Stimulated activated naive CD8-positive, alpha-beta T cell treated with anti-CD3 and anti-CD28 coated beads, Interleukin-15, Interleukin-2, amounts not matched to agents 100 ng/mL and 50 ng/mL, for 24 hours (primary cell): ENCODE measurements around the gene MRC2.
A peak's percentile ranks its signal among the peaks of the same experiment; 100 is the strongest.

ENCODE experiments used
- H3K27ac Mint-ChIP-seq: one replicate; pipeline ENCODE4 v1.8.0; 2021; ENCODE audit warnings: mild to moderate bottlenecking, mixed read lengths
- H3K27me3 Mint-ChIP-seq: one replicate; pipeline ENCODE4 v1.8.0; 2021; ENCODE audit warnings: mixed read lengths
- H3K36me3 Mint-ChIP-seq: one replicate; pipeline ENCODE4 v1.8.0; 2021; ENCODE audit warnings: low read depth, mixed read lengths
- H3K4me1 Mint-ChIP-seq: one replicate; pipeline ENCODE4 v1.8.0; 2021; ENCODE audit warnings: low read depth, mixed read lengths
- H3K4me3 Mint-ChIP-seq: one replicate; pipeline ENCODE4 v1.8.0; 2021; ENCODE audit warnings: mild to moderate bottlenecking, mixed read lengths
- H3K9me3 Mint-ChIP-seq: one replicate; pipeline ENCODE4 v1.8.0; 2021; ENCODE audit warnings: mixed read lengths

MRC2 gene

GRCh38 chr17:62700964-62701705 is 73.7 kb downstream of the MRC2 start:
- Mint-ChIP-seq H3K27ac (no peak overlapping the region), H3K4me1 (peaks cover 17% of the 10 kb centered on the region), H3K9me3 (no peaks in the 10 kb centered on the region), H3K27me3 (peaks cover 14% of the 10 kb centered on the region), H3K36me3 (no peaks in the 10 kb centered on the region), H3K4me3 (no peak overlapping the region)

GRCh38 chr17:62701706-62702085 is 74.2 kb downstream of the MRC2 start:
- Mint-ChIP-seq H3K36me3 (no peaks in the 10 kb centered on the region), H3K4me3 (no peak overlapping the region), H3K4me1 (peaks cover 17% of the 10 kb centered on the region)

GRCh38 chr17:62702746-62703260 is 75.3 kb downstream of the MRC2 start:
- H3K4me3 Mint-ChIP-seq, result peak overlapping the region; percentile 58
- H3K9me3 Mint-ChIP-seq, result no peaks in the 10 kb centered on the region
- no peaks in the 10 kb centered on the region for H3K36me3 Mint-ChIP-seq
- no peak overlapping the region for H3K27ac Mint-ChIP-seq
- peaks cover 17% of the 10 kb centered on the region for H3K4me1 Mint-ChIP-seq
- peaks cover 27% of the 10 kb centered on the region for H3K27me3 Mint-ChIP-seq

More at GRCh38 chr17:62701706-62702085, 74.2 kb downstream of the MRC2 start:
- Mint-ChIP-seq H3K27ac (no peak overlapping the region), H3K9me3 (no peaks in the 10 kb centered on the region), H3K27me3 (peaks cover 19% of the 10 kb centered on the region)

- no peaks in the 10 kb centered on the region for H3K9me3 Mint-ChIP-seq
- H3K36me3 Mint-ChIP-seq, result no peaks in the 10 kb centered on the region
- no peak overlapping the region for H3K27ac Mint-ChIP-seq
- H3K4me1 Mint-ChIP-seq, result peaks cover 17% of the 10 kb centered on the region
- H3K4me3 Mint-ChIP-seq, result peak overlapping the region; percentile 58
- peaks cover 27% of the 10 kb centered on the region for H3K27me3 Mint-ChIP-seq
These were observed 75.8 kb downstream of the MRC2 start for GRCh38 chr17:62703261-62703775.

GRCh38 chr17:62703776-62704380 is 76.4 kb downstream of the MRC2 start:
- peaks cover 4% of the 10 kb centered on the region for H3K9me3 Mint-ChIP-seq
- peaks cover 17% of the 10 kb centered on the region for H3K4me1 Mint-ChIP-seq
- H3K4me3 Mint-ChIP-seq, result peak overlapping the region; percentile 58
- H3K27ac Mint-ChIP-seq, result no peak overlapping the region
- H3K27me3 Mint-ChIP-seq, result peaks cover 27% of the 10 kb centered on the region
- no peaks in the 10 kb centered on the region for H3K36me3 Mint-ChIP-seq

- H3K9me3 Mint-ChIP-seq, result peaks cover 5% of the 10 kb centered on the region
- H3K36me3 Mint-ChIP-seq, result no peaks in the 10 kb centered on the region
- peaks cover 17% of the 10 kb centered on the region for H3K4me1 Mint-ChIP-seq
- no peak overlapping the region for H3K27ac Mint-ChIP-seq
- H3K27me3 Mint-ChIP-seq, result peaks cover 28% of the 10 kb centered on the region
- H3K4me3 Mint-ChIP-seq, result peak overlapping the region; percentile 66
These were observed 77.0 kb downstream of the MRC2 start for GRCh38 chr17:62704381-62704971.

GRCh38 chr17:62705156-62705777 is 77.8 kb downstream of the MRC2 start:
- H3K36me3 Mint-ChIP-seq, result no peaks in the 10 kb centered on the region
- peaks cover 35% of the 10 kb centered on the region for H3K27me3 Mint-ChIP-seq
- no peak overlapping the region for H3K27ac Mint-ChIP-seq
- peaks cover 17% of the 10 kb centered on the region for H3K4me1 Mint-ChIP-seq
- peak overlapping the region; percentile 42 for H3K4me3 Mint-ChIP-seq
- H3K9me3 Mint-ChIP-seq, result peaks cover 5% of the 10 kb centered on the region

GRCh38 chr17:62705778-62706597 is 78.5 kb downstream of the MRC2 start:
- Mint-ChIP-seq H3K36me3 (no peaks in the 10 kb centered on the region), H3K4me1 (peaks cover 17% of the 10 kb centered on the region), H3K27me3 (peaks cover 32% of the 10 kb centered on the region), H3K9me3 (peaks cover 5% of the 10 kb centered on the region), H3K4me3 (no peak overlapping the region), H3K27ac (no peak overlapping the region)

- H3K36me3 Mint-ChIP-seq, result no peaks in the 10 kb centered on the region
- no peak overlapping the region for H3K4me3 Mint-ChIP-seq
- peaks cover 34% of the 10 kb centered on the region for H3K27me3 Mint-ChIP-seq
- H3K4me1 Mint-ChIP-seq, result peaks cover 17% of the 10 kb centered on the region
- no peak overlapping the region for H3K27ac Mint-ChIP-seq
- peaks cover 5% of the 10 kb centered on the region for H3K9me3 Mint-ChIP-seq
These were observed 79.3 kb downstream of the MRC2 start for GRCh38 chr17:62706598-62707424.

- Mint-ChIP-seq H3K27ac (no peak overlapping the region), H3K4me1 (peaks cover 17% of the 10 kb centered on the region), H3K4me3 (no peak overlapping the region), H3K27me3 (peaks cover 34% of the 10 kb centered on the region), H3K36me3 (no peaks in the 10 kb centered on the region), H3K9me3 (peaks cover 5% of the 10 kb centered on the region)
These were observed 79.9 kb downstream of the MRC2 start for GRCh38 chr17:62707425-62707739.

- Mint-ChIP-seq H3K4me1 (peaks cover 11% of the 10 kb centered on the region), H3K4me3 (no peak overlapping the region), H3K27me3 (peaks cover 37% of the 10 kb centered on the region), H3K9me3 (peaks cover 5% of the 10 kb centered on the region), H3K36me3 (no peaks in the 10 kb centered on the region), H3K27ac (no peak overlapping the region)
These were observed 81.1 kb downstream of the MRC2 start for GRCh38 chr17:62708587-62708986.

- Mint-ChIP-seq H3K4me3 (no peak overlapping the region), H3K27ac (no peak overlapping the region), H3K9me3 (peaks cover 5% of the 10 kb centered on the region), H3K27me3 (peaks cover 20% of the 10 kb centered on the region), H3K4me1 (peaks cover 3% of the 10 kb centered on the region), H3K36me3 (no peaks in the 10 kb centered on the region)
These were observed 84.7 kb downstream of the MRC2 start for GRCh38 chr17:62712171-62712581.

GRCh38 chr17:62713086-62713881 is 85.8 kb downstream of the MRC2 start:
- H3K27ac Mint-ChIP-seq, result no peak overlapping the region
- H3K9me3 Mint-ChIP-seq, result peaks cover 5% of the 10 kb centered on the region
- no peak overlapping the region for H3K4me3 Mint-ChIP-seq
- peaks cover 10% of the 10 kb centered on the region for H3K4me1 Mint-ChIP-seq
- peaks cover 15% of the 10 kb centered on the region for H3K27me3 Mint-ChIP-seq
- H3K36me3 Mint-ChIP-seq, result no peaks in the 10 kb centered on the region
